HUES64 (cell line): ENCODE measurements around the gene DCAF6.
"Not testable (repeated sequence)": the region's sequence is repeated elsewhere in the genome, so short reads cannot be mapped to it uniquely, and the experiment has no call there.

Experiments used
- H3K27ac ChIP-seq: 2 replicates; pipeline ENCODE4 v1.7.0; 2013; ENCODE audit warnings: low read depth, low read length, inconsistent platforms
- H3K27me3 ChIP-seq: 2 replicates; pipeline ENCODE4 v1.6.1; 2013; ENCODE audit warnings: mild to moderate bottlenecking, low read length; ENCODE audit not compliant: insufficient read depth
- H3K36me3 ChIP-seq: 2 replicates; pipeline ENCODE4 v1.6.1; 2013; ENCODE audit warnings: mild to moderate bottlenecking, low read length; ENCODE audit not compliant: insufficient read depth
- H3K4me1 ChIP-seq: 2 replicates; pipeline ENCODE4 v1.6.1; 2013; ENCODE audit warnings: mild to moderate bottlenecking, low read length, moderate library complexity; ENCODE audit not compliant: insufficient read depth
- H3K4me3 ChIP-seq: 2 replicates; pipeline ENCODE4 v1.5.1; 2013; ENCODE audit warnings: mild to moderate bottlenecking, low read length, moderate library complexity
- H3K9ac ChIP-seq: 2 replicates; pipeline ENCODE4 v1.6.1; 2013; ENCODE audit warnings: mild to moderate bottlenecking, low read depth, low read length
- H3K9me3 ChIP-seq: 2 replicates; pipeline ENCODE4 v1.6.1; 2013; ENCODE audit warnings: low read depth, low read length; ENCODE audit not compliant: insufficient read depth
- WGBS: fragments of 150-250, 120-280 bp; methylation state at CpG from one replicate; pipeline ENCODE4 v1.1.7; 2013; ENCODE audit warnings: missing lambda C conversion rate; 5-methylcytosine and 5-hydroxymethylcytosine counted together

The DCAF6 gene

GRCh38 chr1:168031627-168032026 is 95.1 kb downstream of the DCAF6 start:
- no peak overlapping the region for H3K4me3 ChIP-seq
- no peaks in the 10 kb centered on the region for H3K9me3 ChIP-seq
- WGBS: no CpG with 5 or more reads among the region's 4 CpGs
- peaks cover 10% of the 10 kb centered on the region; the same call in 1 of the 2 replicates for H3K36me3 ChIP-seq
- no peaks in the 10 kb centered on the region for H3K4me1 ChIP-seq
- H3K9ac ChIP-seq: no peak overlapping the region
- no peak overlapping the region for H3K27ac ChIP-seq
- no peaks in the 10 kb centered on the region for H3K27me3 ChIP-seq

DNA sequence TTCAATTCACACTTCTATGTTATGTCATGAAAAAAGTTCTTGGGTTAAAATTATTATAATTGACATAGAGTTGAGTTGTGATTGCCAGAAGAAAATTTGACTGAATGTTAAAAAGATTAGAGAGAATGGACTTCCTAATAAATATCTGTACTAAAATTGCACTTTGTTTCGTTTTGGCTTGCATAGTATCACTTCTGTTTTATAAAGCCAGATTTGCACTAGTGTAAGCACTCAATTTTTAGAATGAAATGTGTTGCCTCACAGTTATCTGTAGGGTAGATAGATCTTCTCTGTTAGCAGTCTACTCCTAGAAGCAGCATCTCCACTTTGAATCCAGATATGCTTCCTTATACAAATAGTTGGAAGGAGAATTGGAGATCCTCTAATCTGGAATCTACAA is 95.5 kb downstream of the DCAF6 start:
- 80% methylated on average over 1 of the region's 1 CpG for WGBS
- H3K4me3 ChIP-seq: no peak overlapping the region
- no peaks in the 10 kb centered on the region for H3K27me3 ChIP-seq
- no peak overlapping the region for H3K27ac ChIP-seq
- H3K4me1 ChIP-seq: no peaks in the 10 kb centered on the region
- no peak overlapping the region for H3K9ac ChIP-seq
- H3K36me3 ChIP-seq: peaks cover 10% of the 10 kb centered on the region; the same call in 1 of the 2 replicates
- H3K9me3 ChIP-seq: no peaks in the 10 kb centered on the region

DNA sequence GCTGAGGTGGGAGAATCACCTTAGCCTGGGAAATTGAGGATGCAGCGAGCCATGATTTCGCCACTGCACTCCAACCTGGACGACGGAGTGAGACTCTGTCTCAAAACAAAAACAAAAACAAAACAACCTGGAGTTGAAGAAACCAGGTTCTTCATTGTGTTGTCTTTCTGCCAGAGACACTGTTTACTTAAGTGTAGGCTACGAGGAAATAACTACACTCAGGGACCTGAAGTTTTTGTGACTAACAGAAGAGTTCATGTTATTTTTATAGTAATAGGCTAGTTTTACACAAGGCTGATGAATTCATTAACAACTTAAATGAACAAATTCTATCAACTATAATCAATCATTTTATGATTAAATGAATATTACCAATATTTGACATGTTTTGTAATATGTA is 98.9 kb downstream of the DCAF6 start:
- no peaks in the 10 kb centered on the region for H3K9me3 ChIP-seq
- no peaks in the 10 kb centered on the region for H3K4me1 ChIP-seq
- no peaks in the 10 kb centered on the region for H3K27me3 ChIP-seq
- H3K27ac ChIP-seq: no peak overlapping the region
- H3K9ac ChIP-seq: no peak overlapping the region
- H3K4me3 ChIP-seq: no peak overlapping the region
- 98% methylated on average over 5 of the region's 5 CpGs for WGBS
- H3K36me3 ChIP-seq: no peaks in the 10 kb centered on the region

DNA sequence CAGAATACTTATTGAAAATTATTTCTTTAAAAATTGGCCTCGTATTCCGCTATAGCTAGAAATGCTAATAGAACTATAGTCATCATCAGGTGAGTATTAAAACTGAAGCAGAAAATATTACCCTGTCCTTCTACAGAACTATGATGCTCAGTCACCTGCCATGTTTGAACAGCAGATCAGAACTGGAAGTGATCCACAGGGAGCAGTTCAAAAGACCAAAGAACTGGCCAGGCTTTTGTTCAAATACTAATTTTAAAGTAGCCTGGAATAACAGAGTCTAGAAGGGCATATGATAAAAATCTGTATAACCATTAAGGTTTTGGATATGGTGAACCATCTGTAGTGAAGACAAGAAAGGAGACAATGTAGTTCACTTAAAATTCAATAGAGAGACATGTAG is 105.9 kb downstream of the DCAF6 start:
- Histone ChIP-seq H3K4me1 (no peaks in the 10 kb centered on the region), H3K9me3 (no peaks in the 10 kb centered on the region), H3K27me3 (no peaks in the 10 kb centered on the region), H3K4me3 (no peak overlapping the region), H3K9ac (no peak overlapping the region), H3K36me3 (peaks cover 51% of the 10 kb centered on the region), H3K27ac (no peak overlapping the region)
- 96% methylated on average over 2 of the region's 2 CpGs for WGBS

GRCh38 chr1:168045311-168045710 is 108.8 kb downstream of the DCAF6 start:
- no peak overlapping the region for H3K9ac ChIP-seq
- H3K36me3 ChIP-seq: peaks cover 57% of the 10 kb centered on the region
- H3K4me3 ChIP-seq: no peak overlapping the region
- no peaks in the 10 kb centered on the region for H3K4me1 ChIP-seq
- no peaks in the 10 kb centered on the region for H3K27me3 ChIP-seq
- no peak overlapping the region for H3K27ac ChIP-seq
- no CpG with 5 or more reads among the region's 1 CpG for WGBS
- H3K9me3 ChIP-seq: no peaks in the 10 kb centered on the region

DNA sequence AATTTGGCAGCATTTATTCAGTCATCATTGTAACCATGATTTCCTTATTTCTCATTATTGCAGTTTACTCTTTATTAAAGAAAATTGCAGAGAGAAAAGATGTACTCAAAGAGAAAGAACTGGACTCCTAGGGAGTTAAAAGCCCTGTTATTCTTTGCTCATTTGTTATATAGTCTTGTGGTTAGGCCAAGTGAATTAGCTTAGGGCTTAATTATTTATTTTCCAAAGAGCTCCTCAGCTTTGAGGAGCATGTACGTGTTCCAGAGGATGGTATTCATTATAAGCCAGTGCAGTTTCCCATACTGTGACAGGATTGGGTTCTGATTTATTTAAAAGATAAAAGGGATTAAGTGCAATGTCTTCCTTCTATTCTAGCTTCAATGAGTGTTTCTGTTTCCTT is 113.8 kb downstream of the DCAF6 start:
- WGBS: 91% methylated on average over 1 of the region's 1 CpG
- H3K27me3 ChIP-seq: no peaks in the 10 kb centered on the region
- H3K36me3 ChIP-seq: peaks cover 23% of the 10 kb centered on the region
- no peak overlapping the region for H3K4me3 ChIP-seq
- H3K9ac ChIP-seq: no peak overlapping the region
- H3K9me3 ChIP-seq: no peaks in the 10 kb centered on the region
- no peaks in the 10 kb centered on the region for H3K4me1 ChIP-seq
- H3K27ac ChIP-seq: no peak overlapping the region

GRCh38 chr1:168050880-168051279 is 114.4 kb downstream of the DCAF6 start:
- H3K9me3 ChIP-seq: no peaks in the 10 kb centered on the region

GRCh38 chr1:168053681-168054080 is 117.2 kb downstream of the DCAF6 start:
- WGBS: 96% methylated on average over 2 of the region's 2 CpGs
- H3K36me3 ChIP-seq: peaks cover 10% of the 10 kb centered on the region
- H3K9ac ChIP-seq: no peak overlapping the region
- no peaks in the 10 kb centered on the region for H3K27me3 ChIP-seq
- no peak overlapping the region for H3K27ac ChIP-seq
- H3K4me1 ChIP-seq: no peaks in the 10 kb centered on the region
- no peak overlapping the region for H3K4me3 ChIP-seq
- H3K9me3 ChIP-seq: no peaks in the 10 kb centered on the region

More at GRCh38 chr1:168050880-168051279, 114.4 kb downstream of the DCAF6 start:
- Histone ChIP-seq H3K27ac (no peak overlapping the region), H3K4me3 (no peak overlapping the region), H3K27me3 (no peaks in the 10 kb centered on the region), H3K36me3 (peaks cover 18% of the 10 kb centered on the region), H3K4me1 (no peaks in the 10 kb centered on the region), H3K9ac (no peak overlapping the region)
- WGBS: 100% methylated on average over 1 of the region's 1 CpG

DNA sequence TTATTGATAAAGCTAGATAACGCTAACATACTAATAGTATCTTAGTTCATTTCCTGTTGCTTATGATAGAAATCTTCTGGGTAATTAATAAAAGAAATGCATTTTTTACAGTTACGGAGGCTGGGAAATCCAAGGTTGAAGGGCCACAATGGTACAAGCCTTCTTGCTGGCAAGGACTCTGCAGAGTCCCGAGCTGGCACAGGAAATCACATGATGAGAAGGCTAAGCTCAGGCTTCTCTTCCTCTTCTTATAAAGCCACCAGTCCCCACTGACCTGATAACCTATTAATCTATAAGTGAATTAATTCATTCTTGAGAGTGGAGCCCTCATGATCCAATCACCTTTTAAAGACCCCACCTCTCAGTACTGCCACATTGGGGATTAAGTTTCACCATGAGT is 117.6 kb downstream of the DCAF6 start:
- H3K36me3 ChIP-seq: peaks cover 10% of the 10 kb centered on the region
- H3K9ac ChIP-seq: no peak overlapping the region
- H3K4me1 ChIP-seq: no peaks in the 10 kb centered on the region
- 90% methylated on average over 2 of the region's 3 CpGs for WGBS
- H3K27ac ChIP-seq: no peak overlapping the region
- H3K27me3 ChIP-seq: no peaks in the 10 kb centered on the region
- H3K9me3 ChIP-seq: no peaks in the 10 kb centered on the region
- H3K4me3 ChIP-seq: no peak overlapping the region

DNA sequence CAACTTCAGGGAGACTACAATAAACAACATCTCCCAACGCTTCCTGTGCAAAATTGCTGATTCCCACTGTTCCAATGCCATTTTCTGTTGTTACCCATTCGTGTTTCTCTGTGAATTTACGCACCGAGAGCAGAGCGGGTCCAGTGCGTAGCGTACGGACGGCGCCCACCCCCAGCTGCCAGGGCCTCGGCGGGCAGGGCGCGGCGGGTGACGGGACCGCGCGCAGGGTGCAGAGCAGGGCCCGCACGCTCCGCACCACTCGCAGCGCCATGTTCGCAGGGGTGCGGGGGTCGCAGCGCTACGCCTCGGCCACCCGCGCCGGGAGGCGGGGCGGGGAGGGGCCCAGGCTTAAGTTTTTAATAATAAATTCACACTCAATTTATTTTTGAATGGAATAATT is 119.7 kb downstream of the DCAF6 start:
- not testable (repeated sequence) for H3K4me3 ChIP-seq, H3K4me1 ChIP-seq, H3K9ac ChIP-seq, H3K27me3 ChIP-seq, H3K9me3 ChIP-seq, H3K27ac ChIP-seq
- 96% methylated on average over 12 of the region's 35 CpGs for WGBS
- peaks cover 14% of the 10 kb centered on the region for H3K36me3 ChIP-seq

DNA sequence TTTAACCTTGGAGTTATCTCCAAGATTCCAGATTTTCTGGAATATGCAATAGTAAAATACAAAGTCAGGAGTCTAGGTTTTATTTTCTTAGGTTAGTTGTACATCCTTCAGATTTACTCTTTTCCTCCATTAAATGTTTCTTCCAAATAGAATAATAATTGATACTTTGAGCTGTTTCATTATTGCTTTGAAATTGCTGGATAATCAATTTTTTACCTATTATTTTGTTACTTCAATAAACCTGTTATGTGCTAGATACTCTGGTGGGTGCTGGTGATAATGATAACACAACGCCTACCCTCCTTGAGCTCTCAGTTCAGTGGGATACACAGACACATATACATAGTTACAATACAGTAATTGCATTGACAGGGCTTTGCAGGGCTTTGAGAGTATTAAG is 120.9 kb downstream of the DCAF6 start:
- Histone ChIP-seq H3K9ac (no peak overlapping the region), H3K4me1 (no peaks in the 10 kb centered on the region), H3K4me3 (no peak overlapping the region), H3K9me3 (no peaks in the 10 kb centered on the region), H3K36me3 (peaks cover 14% of the 10 kb centered on the region), H3K27ac (no peak overlapping the region), H3K27me3 (no peaks in the 10 kb centered on the region)
- no CpG with 5 or more reads among the region's 1 CpG for WGBS

GRCh38 chr1:168057921-168058320 is 121.4 kb downstream of the DCAF6 start:
- no peaks in the 10 kb centered on the region for H3K9me3 ChIP-seq
- H3K9ac ChIP-seq: no peak overlapping the region
- no peaks in the 10 kb centered on the region for H3K4me1 ChIP-seq
- H3K4me3 ChIP-seq: no peak overlapping the region
- H3K27ac ChIP-seq: no peak overlapping the region
- peaks cover 14% of the 10 kb centered on the region for H3K36me3 ChIP-seq
- no peaks in the 10 kb centered on the region for H3K27me3 ChIP-seq
- WGBS: 92% methylated on average over 1 of the region's 2 CpGs
